Mesenchymal stem cell (in vitro differentiated cells and primary cell): ENCODE data around the gene PPL.

Experiments used
- DNase-seq: peaks from one replicate; pipeline ENCODE4 v3.0.0-alpha.2; 2013
- H2AFZ ChIP-seq: one replicate; pipeline ENCODE4 v1.6.1; 2013; ENCODE audit warnings: low read depth, mild to moderate bottlenecking, control low read depth, inconsistent platforms, low read length, moderate library complexity
- H2AK5ac ChIP-seq: 2 replicates; pipeline ENCODE4 v1.6.1; 2013; ENCODE audit warnings: low read length, moderate library complexity, mild to moderate bottlenecking, inconsistent platforms; ENCODE audit not compliant: severe bottlenecking
- H2BK120ac ChIP-seq: one replicate; pipeline ENCODE4 v1.6.1; 2013; ENCODE audit warnings: low read depth, mild to moderate bottlenecking, inconsistent platforms, low read length, moderate library complexity
- H2BK12ac ChIP-seq, 2 experiments: one replicate each; pipeline ENCODE4 v1.6.1; 2013; ENCODE audit warnings: inconsistent platforms in 2 of 2, low read length in 2 of 2, mild to moderate bottlenecking in 2 of 2, moderate library complexity in 2 of 2, control low read depth in 1 of 2
- H2BK15ac ChIP-seq: one replicate; pipeline ENCODE4 v1.6.1; 2013; ENCODE audit warnings: mild to moderate bottlenecking, low read depth, inconsistent platforms; ENCODE audit not compliant: poor library complexity, severe bottlenecking
- H2BK5ac ChIP-seq: 2 replicates; pipeline ENCODE4 v1.6.1; 2013; ENCODE audit warnings: low read depth, mild to moderate bottlenecking, low read length, control low read depth, inconsistent platforms; ENCODE audit not compliant: poor library complexity, severe bottlenecking
- H3K14ac ChIP-seq, 2 experiments: one replicate each; pipeline ENCODE4 v1.6.1; 2013; ENCODE audit warnings: inconsistent platforms in 2 of 2, low read length in 2 of 2, control low read depth in 1 of 2, mild to moderate bottlenecking in 1 of 2, moderate library complexity in 1 of 2
- H3K18ac ChIP-seq, 2 experiments: one replicate each; pipeline ENCODE4 v1.6.1; 2013; ENCODE audit warnings: inconsistent platforms in 2 of 2, low read length in 2 of 2, control low read depth in 1 of 2, low read depth in 1 of 2, mild to moderate bottlenecking in 1 of 2
- H3K23ac ChIP-seq, 2 experiments: one replicate each; pipeline ENCODE4 v1.6.1; 2013; ENCODE audit warnings: inconsistent platforms in 2 of 2, low read length in 2 of 2, mild to moderate bottlenecking in 2 of 2, moderate library complexity in 2 of 2, control low read depth in 1 of 2
- H3K27ac ChIP-seq: 2 replicates; pipeline ENCODE4 v1.5.1; 2013; ENCODE audit warnings: mild to moderate bottlenecking, moderate library complexity, low read length, control low read depth, inconsistent platforms; ENCODE audit not compliant: poor library complexity, severe bottlenecking
- H3K27me3 ChIP-seq, 2 experiments: 2 replicates each; pipeline versions ENCODE4 v1.6.1 to v1.7.0; 2013; ENCODE audit warnings: low read length in 2 of 2, mild to moderate bottlenecking in 2 of 2, moderate library complexity in 2 of 2, control low read depth in 1 of 2, inconsistent platforms in 1 of 2; ENCODE audit not compliant: control insufficient read depth in 1 of 2, insufficient read depth in 1 of 2
- H3K36me3 ChIP-seq, 2 experiments: 2 replicates each; pipeline versions ENCODE4 v1.6.1 to v1.7.0; 2013; ENCODE audit warnings: low read length in 2 of 2, control low read depth in 1 of 2, inconsistent platforms in 1 of 2, low read depth in 1 of 2, mild to moderate bottlenecking in 1 of 2; ENCODE audit not compliant: insufficient read depth in 2 of 2, control insufficient read depth in 1 of 2
- H3K4ac ChIP-seq, 2 experiments: one replicate each; pipeline ENCODE4 v1.6.1; 2013; ENCODE audit warnings: inconsistent platforms in 2 of 2, low read length in 2 of 2, mild to moderate bottlenecking in 2 of 2, moderate library complexity in 2 of 2, control low read depth in 1 of 2, low read depth in 1 of 2
- H3K4me1 ChIP-seq: 2 replicates; pipeline ENCODE4 v1.6.1; 2013; ENCODE audit warnings: low read depth, low read length, control low read depth; ENCODE audit not compliant: control insufficient read depth, insufficient read depth
- H3K4me2 ChIP-seq: 2 replicates; pipeline ENCODE4 v1.6.1; 2013; ENCODE audit warnings: low read length, mild to moderate bottlenecking, inconsistent platforms; ENCODE audit not compliant: poor library complexity, severe bottlenecking
- H3K4me3 ChIP-seq, 2 experiments: 2 replicates each; pipeline versions ENCODE4 v1.5.1 to v1.7.0; 2013; ENCODE audit warnings: low read length in 2 of 2, mild to moderate bottlenecking in 2 of 2, control low read depth in 1 of 2, low read depth in 1 of 2; ENCODE audit not compliant: insufficient read depth in 1 of 2
- H3K79me1 ChIP-seq: replicated peaks from 2 replicates; pipeline ENCODE4 v1.6.1; 2013; ENCODE audit warnings: mild to moderate bottlenecking, control low read depth, low read length, inconsistent platforms; ENCODE audit not compliant: poor library complexity, severe bottlenecking
- H3K9ac ChIP-seq: 2 replicates; pipeline ENCODE4 v1.7.0; 2013; ENCODE audit warnings: mild to moderate bottlenecking, low read length, moderate library complexity
- H3K9me3 ChIP-seq: 2 replicates; pipeline ENCODE4 v1.7.0; 2013; ENCODE audit warnings: mild to moderate bottlenecking, low read length; ENCODE audit not compliant: control insufficient read depth
- H4K8ac ChIP-seq: one replicate; pipeline ENCODE4 v1.6.1; 2013; ENCODE audit warnings: inconsistent platforms, mild to moderate bottlenecking, low read length, moderate library complexity
- H4K91ac ChIP-seq: one replicate; pipeline ENCODE4 v1.6.1; 2013; ENCODE audit warnings: mild to moderate bottlenecking, low read length, inconsistent platforms
- WGBS: methylation state at CpG from one replicate; pipeline ENCODE4 v1.1.7; 2013; ENCODE audit warnings: mixed read lengths; 5-methylcytosine and 5-hydroxymethylcytosine counted together

PPL gene

DNA sequence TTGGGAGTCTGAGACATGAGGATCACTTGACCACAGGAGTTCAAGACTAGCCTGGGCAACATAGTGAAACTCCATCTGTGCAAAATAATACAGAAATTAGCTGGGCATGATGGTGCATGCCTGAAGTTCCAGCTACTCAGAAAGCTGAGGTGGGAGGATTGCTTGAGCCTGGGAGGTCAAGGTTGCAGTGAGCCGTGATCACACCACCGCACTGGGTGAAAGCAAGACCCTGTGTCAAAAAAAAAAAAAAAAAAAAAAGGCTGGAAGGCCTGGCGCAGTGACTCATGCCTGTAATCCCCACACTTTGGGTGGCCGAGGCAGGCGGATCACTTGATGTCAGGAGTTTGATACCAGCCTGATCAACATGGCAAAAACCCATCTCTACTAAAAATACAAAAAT is 81.6 kb downstream of the PPL start:
- Histone ChIP-seq H3K4me1 (peaks cover 17% of the 10 kb centered on the region), H4K91ac (no peak overlapping the region), H3K4me3 (no peak overlapping the region), H2AFZ (no peak overlapping the region), H2BK5ac (no peak overlapping the region), H2BK12ac (no peak overlapping the region), H2BK120ac (no peak overlapping the region), H3K14ac (no peak overlapping the region), H3K18ac (no peak overlapping the region), H2AK5ac (no peak overlapping the region), H3K4me2 (no peak overlapping the region), H4K8ac (no peak overlapping the region), H2BK15ac (no peak overlapping the region), H3K9me3 (no peaks in the 10 kb centered on the region), H3K9ac (no peak overlapping the region), H3K79me1 (peaks cover 11% of the 10 kb centered on the region), H3K27ac (no peak overlapping the region), H3K23ac (no peak overlapping the region), H3K36me3 (peaks cover 40 to 72% of the 10 kb centered on the region in 2 experiments), H3K27me3 (no peaks in the 10 kb centered on the region), H3K4ac (no peak overlapping the region)
- DNase-seq = no peak
- WGBS = 86% methylated on average over 5 of the region's 5 CpGs

DNA sequence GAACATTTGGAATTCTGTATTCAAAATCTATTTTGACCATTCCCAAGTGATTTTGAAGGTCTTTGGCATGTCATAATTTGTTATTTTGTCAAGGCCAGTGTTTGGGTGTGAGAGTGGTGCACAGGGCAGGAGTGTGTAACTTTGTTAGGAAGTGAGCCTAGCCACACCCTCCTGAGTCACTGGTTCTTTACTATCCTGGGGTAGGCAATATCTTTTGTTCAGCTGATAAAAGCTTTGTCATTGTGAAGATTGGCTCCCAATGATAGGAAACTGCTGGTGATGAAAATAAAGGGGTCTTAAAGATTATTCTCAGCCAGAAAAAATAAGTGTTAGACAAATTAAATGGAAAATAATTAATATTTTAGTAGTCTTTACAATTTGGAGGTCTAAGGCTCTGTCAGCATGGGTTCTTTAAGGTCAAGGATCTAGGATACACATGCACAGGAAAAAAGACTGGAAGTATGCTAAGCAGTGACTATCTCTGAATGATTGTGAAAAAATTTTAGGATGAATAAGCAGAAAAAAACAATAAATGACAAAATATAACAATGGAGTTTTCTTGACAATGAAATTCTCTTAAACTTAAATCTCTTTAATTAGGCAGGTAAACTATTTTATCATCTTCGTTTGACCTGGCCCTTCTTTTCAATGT is 84.6 kb downstream of the PPL start:
- H3K36me3 ChIP-seq = peaks cover 29 to 42% of the 10 kb centered on the region in 2 experiments
- no peak overlapping the region for H3K18ac ChIP-seq
- H4K91ac ChIP-seq = no peak overlapping the region
- H3K23ac ChIP-seq = no peak overlapping the region
- H3K4me3 ChIP-seq = peak overlapping the region in 1 of 2 experiments; percentile 10
- no peak overlapping the region for H3K27ac ChIP-seq
- 98% methylated on average over 1 of the region's 1 CpG for WGBS
- no peak overlapping the region for H2AFZ ChIP-seq
- DNase-seq = peak; percentile 30
- no peak overlapping the region for H2BK120ac ChIP-seq
- H3K9me3 ChIP-seq = no peaks in the 10 kb centered on the region
- peaks cover 11% of the 10 kb centered on the region for H3K79me1 ChIP-seq
- H2BK5ac ChIP-seq = no peak overlapping the region
- peaks cover 8% of the 10 kb centered on the region for H3K4me1 ChIP-seq
- H3K14ac ChIP-seq = no peak overlapping the region
- H3K9ac ChIP-seq = peak overlapping the region; percentile 71
- H3K4me2 ChIP-seq = no peak overlapping the region
- H3K4ac ChIP-seq = no peak overlapping the region
- H3K27me3 ChIP-seq = no peaks in the 10 kb centered on the region
- no peak overlapping the region for H2AK5ac ChIP-seq
- no peak overlapping the region for H2BK12ac ChIP-seq
- H2BK15ac ChIP-seq = no peak overlapping the region
- no peak overlapping the region for H4K8ac ChIP-seq

DNA sequence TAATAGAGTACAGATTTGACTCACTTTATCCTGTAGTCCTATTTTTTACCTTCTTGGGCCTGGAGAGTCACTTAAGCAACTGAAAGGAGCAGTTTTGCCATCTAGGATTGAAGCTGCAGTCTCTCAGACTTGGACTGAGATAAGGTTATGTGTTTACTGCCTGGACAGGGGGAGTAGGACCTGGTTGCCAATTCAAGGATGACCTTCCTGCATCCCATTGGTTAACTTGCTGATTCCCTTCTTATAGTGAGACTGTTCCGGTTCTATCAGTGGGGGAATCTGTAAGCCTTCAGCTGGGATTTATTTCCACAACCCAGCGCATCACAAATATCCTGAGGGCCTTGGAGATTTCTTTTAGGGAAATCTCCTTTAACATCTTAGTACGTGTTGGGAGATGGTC is 86.7 kb downstream of the PPL start:
- Histone ChIP-seq H3K4me1 (peaks cover 8% of the 10 kb centered on the region), H2AK5ac (no peak overlapping the region), H3K9me3 (no peaks in the 10 kb centered on the region), H2BK120ac (no peak overlapping the region), H3K9ac (peak overlapping the region; percentile 96), H2BK5ac (no peak overlapping the region), H3K79me1 (peaks cover 6% of the 10 kb centered on the region), H3K27ac (no peak overlapping the region), H2AFZ (no peak overlapping the region), H3K4ac (no peak overlapping the region), H3K4me2 (no peak overlapping the region), H2BK15ac (no peak overlapping the region), H3K4me3 (peak overlapping the region in 1 of 2 experiments; percentile 88), H3K36me3 (peaks cover 22 to 26% of the 10 kb centered on the region in 2 experiments), H2BK12ac (no peak overlapping the region), H3K14ac (no peak overlapping the region), H3K18ac (no peak overlapping the region), H3K23ac (no peak overlapping the region), H3K27me3 (no peaks in the 10 kb centered on the region), H4K91ac (no peak overlapping the region), H4K8ac (no peak overlapping the region)
- WGBS = 83% methylated on average over 3 of the region's 3 CpGs
- DNase-seq = peak; percentile 15

DNA sequence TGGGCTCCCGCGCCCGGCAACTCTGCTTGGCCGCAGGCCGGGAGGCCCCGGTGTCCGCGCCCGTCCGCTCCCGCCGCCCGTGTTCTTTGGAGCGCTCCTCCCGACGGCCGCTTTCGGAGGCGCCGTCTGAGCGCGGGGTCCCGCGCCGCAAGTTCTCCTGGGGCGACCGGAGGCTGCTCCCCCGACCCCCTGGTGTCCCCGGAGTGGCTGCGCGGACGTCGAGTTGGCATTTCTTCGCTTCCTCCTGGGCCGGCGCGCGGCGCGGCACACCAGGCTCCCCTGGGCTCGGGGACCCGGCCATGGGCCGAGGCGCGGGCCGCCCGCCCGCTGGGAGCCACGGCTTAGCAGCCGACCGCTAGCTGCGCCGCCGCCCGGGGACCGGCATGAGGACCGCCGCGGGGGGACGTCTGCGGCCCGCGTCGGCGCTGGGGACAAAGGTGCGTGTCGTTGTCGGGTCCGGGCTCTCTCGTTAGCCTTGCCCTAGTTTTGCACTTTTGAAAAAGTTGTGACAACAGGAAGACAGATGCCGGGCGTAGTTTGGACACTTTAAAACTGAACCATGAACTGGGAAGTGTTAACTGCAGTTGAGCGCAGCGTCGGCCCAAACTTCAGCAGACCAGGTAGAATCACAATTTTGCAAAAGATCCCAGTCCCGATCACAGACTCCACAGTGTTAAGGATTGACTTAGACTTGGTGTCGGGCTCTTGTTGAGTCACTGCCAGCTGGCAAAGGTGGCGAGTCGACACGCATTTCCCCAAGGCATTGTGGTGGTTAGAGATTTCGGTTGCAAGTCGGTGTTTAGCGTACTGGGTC is 89.0 kb downstream of the PPL start:
- Histone ChIP-seq H4K8ac (peak overlapping the region; percentile 89), H2AFZ (peak overlapping the region; percentile 85), H3K27ac (peak overlapping the region; percentile 26), H2BK120ac (peak overlapping the region; percentile 83), H3K18ac (peak overlapping the region; percentile 11 to 80), H3K79me1 (peaks cover 9% of the 10 kb centered on the region), H3K4me1 (peaks cover 8% of the 10 kb centered on the region), H3K36me3 (peaks cover 13 to 27% of the 10 kb centered on the region in 2 experiments), H3K9me3 (no peaks in the 10 kb centered on the region), H3K9ac (peak overlapping the region; percentile 96), H3K4ac (peak overlapping the region; percentile 18 to 92), H3K4me2 (peak overlapping the region; percentile 71), H3K23ac (peak overlapping the region in 1 of 2 experiments; percentile 77), H2BK15ac (peak overlapping the region; percentile 89), H2BK12ac (no peak overlapping the region), H3K14ac (peak overlapping the region; percentile 22 to 35), H4K91ac (no peak overlapping the region), H2AK5ac (no peak overlapping the region), H3K4me3 (peak overlapping the region; percentile 88 to 93), H3K27me3 (no peaks in the 10 kb centered on the region), H2BK5ac (peak overlapping the region; percentile 80)
- WGBS = under 1% methylated on average over 83 of the region's 83 CpGs
- DNase-seq = peak; percentile 84
